GM19193 (cell line): Measurements from ENCODE around the gene GBX2.

Experiments used
- POLR2A ChIP-seq: IDR thresholded peaks from 4 replicates; pipeline ENCODE4 v1.6.1; 2011; ENCODE audit not compliant: insufficient read depth, insufficient read length; ENCODE audit errors: extremely low read depth

GBX2 gene

GRCh38 chr2:236175548-236176150 is 7.5 kb upstream of the GBX2 start:
- no peak for TF ChIP-seq POLR2A

GRCh38 chr2:236173729-236174607 is 5.8 kb upstream of the GBX2 start:
- no peak for TF ChIP-seq POLR2A

DNA sequence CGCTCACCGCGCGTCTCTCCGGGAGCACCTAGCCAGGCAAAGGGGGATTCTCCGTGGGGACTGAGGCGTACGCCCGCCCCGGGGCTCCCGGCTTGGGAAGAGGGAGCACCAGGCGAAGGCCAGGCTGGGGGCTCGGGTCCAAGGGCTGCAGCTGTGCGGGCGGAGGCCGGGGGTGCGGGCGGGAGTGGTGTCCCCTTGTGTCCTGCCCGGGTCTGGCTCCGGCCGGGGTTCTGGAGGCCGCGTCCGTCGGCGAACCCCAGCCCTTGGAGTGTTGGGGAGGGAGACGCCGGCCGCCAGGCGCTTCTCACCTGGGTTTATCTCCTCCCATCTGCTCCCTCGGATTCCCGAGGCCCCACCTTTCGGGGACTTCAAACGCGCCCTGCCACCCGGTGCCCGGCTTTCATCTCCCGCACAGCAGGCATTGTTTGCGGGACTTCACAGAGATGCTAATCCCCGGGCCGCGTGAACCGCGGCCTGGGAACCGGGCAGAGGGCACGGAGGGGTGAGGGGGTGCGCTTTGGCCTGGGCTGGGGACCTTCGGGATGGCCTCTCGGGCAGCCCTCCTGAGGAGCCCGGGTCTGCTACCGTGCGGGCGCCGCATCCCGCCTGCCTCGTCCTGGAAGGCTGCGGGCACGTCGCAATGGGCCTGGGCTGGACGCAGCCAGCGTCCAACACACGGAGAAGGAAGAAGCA is 5.0 kb upstream of the GBX2 start:
- TF ChIP-seq POLR2A, result no peak

- TF ChIP-seq POLR2A, result no peak
Observed at GRCh38 chr2:236172255-236173035, 4.3 kb upstream of the GBX2 start.

GRCh38 chr2:236171680-236172254 is 3.6 kb upstream of the GBX2 start:
- TF ChIP-seq POLR2A, result no peak

DNA sequence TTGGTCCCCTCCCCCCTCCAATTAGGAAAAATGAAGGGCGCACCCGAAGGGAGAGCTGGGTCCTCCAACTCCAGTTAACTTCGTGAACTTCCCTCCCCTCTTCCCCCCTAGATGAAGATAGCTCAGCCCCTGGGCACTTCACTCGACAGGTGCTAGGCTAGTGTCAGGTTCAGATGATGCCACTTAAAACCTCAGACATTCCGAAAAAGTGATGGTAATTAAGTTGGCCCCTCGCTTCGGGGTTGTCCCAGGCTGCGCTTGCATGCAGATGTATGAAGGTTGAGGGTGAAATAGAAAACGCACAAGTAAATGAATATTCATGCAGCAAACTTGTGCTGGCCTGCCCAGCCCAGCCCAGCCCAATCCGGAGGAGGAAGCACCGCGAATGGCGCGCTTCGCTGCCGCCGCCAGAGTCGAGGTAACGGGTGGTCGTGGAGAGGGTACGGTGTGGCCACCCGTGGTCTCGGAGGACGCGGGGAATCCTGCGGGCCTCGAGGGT is 3.0 kb upstream of the GBX2 start:
- no peak for TF ChIP-seq POLR2A

- TF ChIP-seq POLR2A, result no peak
Observed at GRCh38 chr2:236170590-236171165, 2.5 kb upstream of the GBX2 start.

DNA sequence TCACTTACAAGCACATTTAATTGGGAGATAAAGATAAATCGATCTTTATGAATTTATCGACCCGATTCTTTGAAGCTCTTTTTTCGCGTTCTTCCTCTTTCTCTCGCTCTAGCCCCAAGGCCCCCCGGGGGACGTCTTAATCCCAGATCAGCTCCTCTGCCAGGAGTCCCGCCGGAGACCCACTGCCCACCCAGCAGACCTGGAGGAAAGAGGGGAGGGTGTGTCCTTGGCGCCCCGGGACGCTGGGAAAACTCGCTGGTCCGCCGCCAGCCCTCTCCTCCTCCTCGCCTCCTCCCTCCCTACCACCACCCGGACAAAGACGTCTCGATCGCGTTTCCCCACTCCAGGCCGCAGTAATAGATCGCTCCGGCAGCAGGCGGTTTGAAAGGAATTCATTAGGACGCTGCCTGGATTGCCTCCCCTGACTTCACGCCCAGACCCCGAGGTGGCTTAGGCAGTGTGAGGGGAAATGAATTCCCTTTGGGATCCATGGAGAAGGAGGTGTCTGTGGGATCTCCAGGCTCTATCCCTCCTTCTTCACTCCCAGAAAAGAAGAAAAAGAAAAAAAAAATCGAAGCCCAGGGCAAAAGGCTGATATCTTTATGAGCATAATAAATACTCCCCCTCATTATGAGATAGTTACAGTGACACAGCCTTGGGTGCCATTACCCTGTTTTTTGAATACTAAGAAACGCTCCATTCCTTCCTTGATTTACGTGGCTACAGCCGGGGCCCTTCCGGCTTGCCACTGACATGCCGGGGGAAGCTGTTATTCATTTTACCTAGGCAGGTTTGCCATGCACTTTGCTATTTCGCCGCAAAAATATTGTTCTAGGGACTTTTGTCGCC is 1.8 kb upstream of the GBX2 start:
- TF ChIP-seq POLR2A, result no peak

DNA sequence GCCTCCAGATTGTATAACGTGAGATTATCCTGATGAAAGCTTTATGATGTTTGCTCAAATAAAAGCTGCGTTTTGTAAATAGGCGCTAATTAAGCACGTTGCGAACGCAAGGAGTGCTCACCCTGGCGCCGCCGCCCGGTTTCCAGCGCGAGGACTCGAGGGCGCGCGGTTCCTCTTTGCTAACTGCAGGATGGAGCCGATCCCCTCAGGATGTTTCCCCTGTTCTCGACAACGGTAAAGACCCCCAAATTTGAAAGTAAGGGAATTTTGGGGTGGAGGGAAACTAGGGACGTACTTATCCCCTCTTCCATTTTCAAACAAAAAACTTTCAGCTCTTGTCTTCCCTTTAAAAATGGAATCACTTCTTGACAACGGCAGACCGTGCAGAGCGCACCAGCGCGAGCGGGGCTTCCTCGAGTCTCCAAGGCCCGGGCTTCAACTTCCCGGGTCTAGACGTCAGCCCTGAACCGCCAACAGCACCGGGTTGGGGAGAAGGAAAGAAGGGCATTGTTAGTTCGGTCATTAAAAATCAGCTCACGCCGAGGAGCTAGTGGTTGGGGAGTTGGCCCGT is 1.1 kb upstream of the GBX2 start:
- no peak for TF ChIP-seq POLR2A

- TF ChIP-seq POLR2A, result no peak
Observed at GRCh38 chr2:236167297-236168109, 683 bp downstream of the GBX2 start.

DNA sequence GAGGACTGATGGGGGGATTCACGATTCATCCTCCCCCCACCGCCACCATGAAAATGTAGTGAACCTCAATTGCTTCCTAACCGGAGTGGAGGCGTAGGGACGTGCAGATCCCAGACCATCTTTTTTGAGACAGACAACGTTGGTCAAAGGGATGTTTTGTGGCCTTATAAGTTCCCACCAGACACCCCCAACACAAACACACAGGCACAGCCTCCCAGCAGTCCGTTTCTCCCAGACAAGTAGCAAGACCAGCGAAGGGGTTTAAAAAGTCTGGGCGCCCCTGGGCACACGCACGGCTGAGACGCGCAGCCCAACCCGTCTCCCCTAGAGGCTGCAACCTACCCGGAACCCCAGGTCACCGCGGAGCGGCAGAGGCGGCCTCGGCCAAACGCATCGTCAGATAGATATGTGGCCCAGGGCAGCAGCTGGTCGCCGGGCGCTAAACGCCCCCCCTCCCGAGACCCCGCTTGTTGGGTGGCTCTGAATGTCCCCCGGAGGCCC is 1.3 kb downstream of the GBX2 start:
- no peak for TF ChIP-seq POLR2A
